Thyroid gland (tissue), 4 donors: ENCODE measurements around the gene KNL1. TPM values are rescaled to one million over a fixed set of nuclear protein-coding genes. Genes with fewer than 3 reads are reported as not detected.

Source experiments
- DNase-seq, 2 donors: peaks; one replicate each; pipeline ENCODE4 v3.0.0-alpha.2; 2019
- H3K27ac ChIP-seq, 3 donors: fragments of 200-600 bp; sonication (generic); 1 replicate in 2 of 3; 2 replicates in 1 of 3; pipeline ENCODE4 v1.5.1; 2016 to 2019; ENCODE audit warnings: mild to moderate bottlenecking in 1 of 3, moderate library complexity in 1 of 3
- H3K27me3 ChIP-seq: fragments of 200-600 bp; sonication (generic); one replicate; pipeline ENCODE4 v1.5.1; 2019
- H3K36me3 ChIP-seq, 2 donors: fragments of 200-600 bp; sonication (generic); one replicate each; pipeline ENCODE4 v1.5.1; 2016 to 2019
- H3K4me1 ChIP-seq, 2 donors: fragments of 200-600 bp; sonication (generic); one replicate each; pipeline ENCODE4 v1.5.1; 2017 to 2019
- H3K4me3 ChIP-seq, 3 donors: fragments of 200-600 bp; sonication (generic); replicated peaks in 1 of 3; 1 replicate in 2 of 3; 2 replicates in 1 of 3; pipeline ENCODE4 v1.5.1; 2016; ENCODE audit warnings: mild to moderate bottlenecking in 1 of 3
- H3K9me3 ChIP-seq: fragments of 200-600 bp; sonication (generic); one replicate; pipeline ENCODE4 v1.5.1; 2017
- POLR2A ChIP-seq, 2 donors: fragments of 450-650 bp; IDR thresholded peaks; one replicate each; pipeline ENCODE4 v1.6.1; 2017; ENCODE audit warnings: antibody characterized with exemption in 2 of 2, mild to moderate bottlenecking in 2 of 2, moderate library complexity in 1 of 2
- WGBS, 2 donors: methylation state at CpG; one replicate each; pipeline ENCODE4 v1.1.5; 2017; 5-methylcytosine and 5-hydroxymethylcytosine counted together
- intact Hi-C: fragments of 100-400 bp; cut with DNase I; formaldehyde crosslinking; loops from one replicate; pipeline ENCODE4 v1.15.1; 2023
- total RNA-seq, 4 donors: library from RNA; depleted of rRNA; stranded (reverse); fragments of >200 nt; gene quantifications; one replicate each; pipeline ENCODE4 v1.2.3, GENCODE V29; 2016
- TF ChIP-seq, protein P1 (sequence below), 6 experiments: fragments of 200-600 bp in 3 of 6; fragments of 450-650 bp in 3 of 6; sonication (generic) in 3 of 6; IDR thresholded peaks; one replicate each; pipeline ENCODE4 v1.5.1; 2016 to 2019; ENCODE audit warnings: antibody characterized with exemption in 6 of 6, mild to moderate bottlenecking in 2 of 6, inconsistent platforms in 1 of 6, moderate library complexity in 1 of 6

Gene KNL1
- total RNA-seq, 4 donors from 2014 or later, result 0.78 to 3.8 (median 0.93) TPM

DNA sequence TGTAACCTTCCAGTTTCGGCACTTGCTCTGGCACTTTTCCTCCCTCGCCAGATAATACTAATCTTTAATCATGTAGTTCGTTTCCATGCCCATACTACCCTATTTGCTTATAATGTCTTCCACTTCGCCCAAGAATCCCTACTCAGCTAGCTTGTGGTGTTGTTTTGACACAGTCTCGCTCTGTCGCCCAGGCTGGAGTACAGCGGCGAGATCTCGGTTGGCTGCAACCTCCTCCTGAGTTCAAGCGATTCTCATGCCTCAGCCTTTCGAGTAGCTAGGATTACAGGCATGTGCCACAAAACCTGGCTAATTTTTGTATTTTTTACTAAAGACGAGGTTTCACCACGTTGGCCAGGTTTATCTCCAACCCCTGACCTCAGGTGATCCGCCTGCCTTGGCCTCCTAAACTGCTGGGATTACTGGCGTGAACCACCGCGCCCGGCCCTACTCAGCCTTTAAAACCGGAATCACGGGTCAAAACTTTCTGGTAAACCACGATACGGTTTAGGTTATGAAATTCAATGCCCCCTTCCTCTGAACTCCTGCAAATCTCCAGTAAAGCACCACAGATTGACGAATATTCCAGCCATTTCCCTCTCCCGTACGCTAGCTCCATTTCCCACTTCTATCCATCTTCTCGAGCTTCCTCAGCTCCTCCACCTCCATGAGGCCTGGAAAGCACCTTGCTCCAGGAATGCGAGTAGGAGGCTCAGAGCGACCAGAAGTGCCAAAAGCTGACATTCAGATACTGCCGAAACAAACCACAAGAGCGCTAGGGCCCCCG, 100.0 kb downstream of the KNL1 start:
- Histone ChIP-seq H3K4me3 (peak overlapping the region; percentile 33 to 93 (median 68)), H3K27ac (peak overlapping the region; percentile 95 to 99 (median 99)), H3K4me1 (peaks cover 5 to 14% of the 10 kb centered on the region in 2 donors), H3K9me3 (no peaks in the 10 kb centered on the region), H3K27me3 (no peaks in the 10 kb centered on the region), H3K36me3 (no peaks in the 10 kb centered on the region)
- TF ChIP-seq, protein P1, sequence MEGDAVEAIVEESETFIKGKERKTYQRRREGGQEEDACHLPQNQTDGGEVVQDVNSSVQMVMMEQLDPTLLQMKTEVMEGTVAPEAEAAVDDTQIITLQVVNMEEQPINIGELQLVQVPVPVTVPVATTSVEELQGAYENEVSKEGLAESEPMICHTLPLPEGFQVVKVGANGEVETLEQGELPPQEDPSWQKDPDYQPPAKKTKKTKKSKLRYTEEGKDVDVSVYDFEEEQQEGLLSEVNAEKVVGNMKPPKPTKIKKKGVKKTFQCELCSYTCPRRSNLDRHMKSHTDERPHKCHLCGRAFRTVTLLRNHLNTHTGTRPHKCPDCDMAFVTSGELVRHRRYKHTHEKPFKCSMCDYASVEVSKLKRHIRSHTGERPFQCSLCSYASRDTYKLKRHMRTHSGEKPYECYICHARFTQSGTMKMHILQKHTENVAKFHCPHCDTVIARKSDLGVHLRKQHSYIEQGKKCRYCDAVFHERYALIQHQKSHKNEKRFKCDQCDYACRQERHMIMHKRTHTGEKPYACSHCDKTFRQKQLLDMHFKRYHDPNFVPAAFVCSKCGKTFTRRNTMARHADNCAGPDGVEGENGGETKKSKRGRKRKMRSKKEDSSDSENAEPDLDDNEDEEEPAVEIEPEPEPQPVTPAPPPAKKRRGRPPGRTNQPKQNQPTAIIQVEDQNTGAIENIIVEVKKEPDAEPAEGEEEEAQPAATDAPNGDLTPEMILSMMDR (IDR thresholded peaks at IDR 0.05), result peak in 1 of 6 experiments; percentile 13
- TF ChIP-seq POLR2A (IDR thresholded peaks at IDR 0.05), result no peak
- 22 to 24% methylated on average over 31 of the region's 31 CpGs for WGBS, 2 donors
- intact Hi-C loops, result no loop called here
- peak; percentile 33 to 47 for DNase-seq

DNA sequence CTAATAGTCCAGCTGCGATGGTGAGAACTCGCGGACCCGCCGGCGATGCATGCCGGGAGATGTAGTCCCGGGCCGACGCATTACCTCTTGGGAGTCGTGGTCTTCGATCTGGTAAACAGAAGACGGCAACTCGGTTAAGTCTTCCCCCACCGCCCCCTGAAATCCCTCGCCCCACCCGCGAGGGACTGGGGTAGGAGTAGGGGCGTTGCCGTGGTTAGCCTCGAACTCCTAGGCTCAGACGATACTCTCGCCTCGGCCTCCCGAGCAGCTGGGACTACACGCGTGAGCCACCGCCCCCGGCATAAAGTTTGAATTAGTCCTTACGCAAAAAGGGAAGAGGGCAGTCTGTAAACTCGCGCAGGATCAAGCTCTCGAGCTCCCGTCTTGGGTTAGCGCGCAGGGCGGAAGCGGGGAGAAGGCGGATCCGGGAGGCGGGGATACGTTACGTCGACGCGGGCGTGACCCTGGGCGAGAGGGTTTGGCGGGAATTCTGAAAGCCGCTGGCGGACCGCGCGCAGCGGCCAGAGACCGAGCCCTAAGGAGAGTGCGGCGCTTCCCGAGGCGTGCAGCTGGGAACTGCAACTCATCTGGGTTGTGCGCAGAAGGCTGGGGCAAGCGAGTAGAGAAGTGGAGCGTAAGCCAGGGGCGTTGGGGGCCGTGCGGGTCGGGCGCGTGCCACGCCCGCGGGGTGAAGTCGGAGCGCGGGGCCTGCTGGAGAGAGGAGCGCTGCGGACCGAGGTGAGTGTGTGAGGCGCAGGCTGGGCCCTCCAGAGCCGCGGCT, 100.8 kb downstream of the KNL1 start, which contains the start of gene RAD51:
TSS of gene RAD51 (plus strand) at position 487 of the 781 bp plus-strand sequence. CDS start 3,585 bp downstream, outside the sequence.
- intact Hi-C loops, result no loop called here
- DNase-seq, result peak; percentile 89 to 92
- no peaks in the 10 kb centered on the region for H3K27me3 ChIP-seq
- H3K4me1 ChIP-seq, result peaks cover 5 to 14% of the 10 kb centered on the region in 2 donors
- H3K4me3 ChIP-seq, result peak within 1 kb of the TSS; percentile 33 to 93 (median 68)
- whole genome bisulfite sequencing, 2 donors, result 0 to 1% methylated on average over 32 to 62 of the region's 81 CpGs
- H3K27ac ChIP-seq, result peak within 1 kb of the TSS; percentile 95 to 99 (median 99)
- no peaks in the 10 kb centered on the region for H3K9me3 ChIP-seq
- peak in 1 of 2 donors; percentile 67 for TF ChIP-seq POLR2A (IDR thresholded peaks at IDR 0.05)
- TF ChIP-seq, protein P1 (IDR thresholded peaks at IDR 0.05), result no peak
- H3K36me3 ChIP-seq, result no peaks in the 10 kb centered on the region

DNA sequence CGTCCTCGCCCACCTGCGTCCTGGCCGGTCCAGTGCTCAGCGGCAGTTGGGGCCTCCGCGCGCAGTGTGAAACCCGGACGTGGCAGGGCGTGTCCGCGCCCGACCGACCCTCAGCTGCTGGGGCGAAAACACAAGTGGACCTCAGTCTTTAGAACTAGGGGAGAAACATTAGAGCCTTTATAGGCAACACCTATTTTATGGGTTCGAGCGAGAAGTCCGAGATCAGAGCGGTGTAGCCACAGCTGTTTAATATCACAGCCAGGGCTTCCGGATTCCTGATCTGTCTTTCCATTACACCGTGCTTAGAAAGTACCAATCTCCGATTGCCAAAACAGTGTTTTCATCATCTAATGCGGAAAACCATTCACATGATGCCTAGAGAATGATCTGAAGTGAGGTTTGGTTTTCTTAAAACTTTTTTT, 101.4 kb downstream of the KNL1 start:
- no peaks in the 10 kb centered on the region for H3K27me3 ChIP-seq
- 1% methylated on average over 14 to 24 of the region's 24 CpGs for WGBS, 2 donors
- H3K4me1 ChIP-seq, result peaks cover 5 to 14% of the 10 kb centered on the region in 2 donors
- H3K4me3 ChIP-seq, result peak overlapping the region; percentile 27 to 68 (median 33)
- H3K9me3 ChIP-seq, result no peaks in the 10 kb centered on the region
- H3K27ac ChIP-seq, result no peak overlapping the region
- intact Hi-C loops, result no loop called here
- no peaks in the 10 kb centered on the region for H3K36me3 ChIP-seq
- DNase-seq, result no peak
- no peak for TF ChIP-seq POLR2A (IDR thresholded peaks at IDR 0.05)
- TF ChIP-seq, protein P1 (IDR thresholded peaks at IDR 0.05), result no peak

DNA sequence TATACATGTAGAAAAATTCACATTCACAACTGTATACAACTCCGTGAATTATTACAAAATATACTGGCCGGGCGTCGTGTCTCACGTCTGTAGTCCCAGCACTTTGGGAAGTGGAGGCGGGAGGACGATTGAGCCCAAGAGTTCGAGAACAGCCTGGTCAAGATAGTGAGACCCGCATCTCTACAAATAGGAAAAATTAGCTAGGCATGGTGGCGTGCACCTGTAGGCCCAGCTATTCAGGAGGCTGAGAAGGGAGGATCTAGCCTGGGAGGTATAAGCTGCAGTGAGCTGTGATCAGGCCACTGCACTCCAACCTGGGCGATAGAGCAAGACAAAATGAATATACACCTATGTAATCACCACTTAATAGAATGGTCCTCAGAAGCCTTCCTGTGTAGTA, 102.2 kb downstream of the KNL1 start:
- no peaks in the 10 kb centered on the region for H3K27me3 ChIP-seq
- no peaks in the 10 kb centered on the region for H3K36me3 ChIP-seq
- 84 to 86% methylated on average over 11 of the region's 11 CpGs for WGBS, 2 donors
- no peak overlapping the region for H3K4me3 ChIP-seq
- H3K4me1 ChIP-seq, result peaks cover 5 to 14% of the 10 kb centered on the region in 2 donors
- no peak for DNase-seq
- H3K9me3 ChIP-seq, result no peaks in the 10 kb centered on the region
- TF ChIP-seq, protein P1 (IDR thresholded peaks at IDR 0.05), result no peak
- no peak for TF ChIP-seq POLR2A (IDR thresholded peaks at IDR 0.05)
- intact Hi-C loops, result no loop called here
- no peak overlapping the region for H3K27ac ChIP-seq
